WI38 (cell line): ENCODE results near the gene PRR15L.
"Not testable (repeated sequence)": the region's sequence is repeated elsewhere in the genome, so short reads cannot be mapped to it uniquely, and the experiment has no call there.

Experiments
- H3K4me3 ChIP-seq: 2 replicates; pipeline ENCODE4 v1.5.1; 2011; ENCODE audit warnings: low read depth, mild to moderate bottlenecking, control low read depth, low read length
- TF ChIP-seq, protein P1 (sequence below): IDR thresholded peaks from 2 replicates; pipeline ENCODE4 v1.5.1; 2012; ENCODE audit warnings: low read depth, mild to moderate bottlenecking, control low read depth, low read length

Gene PRR15L

DNA sequence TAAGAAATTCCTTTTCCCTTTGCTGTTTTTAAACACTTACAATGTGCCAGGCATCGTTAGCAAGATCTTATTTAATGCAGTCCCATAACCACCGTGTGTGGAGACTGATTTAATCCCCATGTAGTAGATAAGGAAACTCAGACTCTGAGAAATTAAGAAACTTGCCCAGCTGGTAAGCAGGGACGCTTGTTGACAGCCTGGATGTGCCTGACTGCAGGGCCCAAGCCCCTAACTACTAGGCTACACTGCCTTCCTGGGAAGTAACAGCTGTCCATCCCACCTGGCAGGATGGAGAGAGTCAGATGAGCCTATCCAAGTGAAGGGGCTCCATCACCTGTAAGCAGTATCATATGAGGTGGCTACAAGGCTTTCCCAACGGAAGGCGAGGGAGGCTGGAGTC lies 36.3 kb upstream of the PRR15L start:
- TF ChIP-seq, protein P1, sequence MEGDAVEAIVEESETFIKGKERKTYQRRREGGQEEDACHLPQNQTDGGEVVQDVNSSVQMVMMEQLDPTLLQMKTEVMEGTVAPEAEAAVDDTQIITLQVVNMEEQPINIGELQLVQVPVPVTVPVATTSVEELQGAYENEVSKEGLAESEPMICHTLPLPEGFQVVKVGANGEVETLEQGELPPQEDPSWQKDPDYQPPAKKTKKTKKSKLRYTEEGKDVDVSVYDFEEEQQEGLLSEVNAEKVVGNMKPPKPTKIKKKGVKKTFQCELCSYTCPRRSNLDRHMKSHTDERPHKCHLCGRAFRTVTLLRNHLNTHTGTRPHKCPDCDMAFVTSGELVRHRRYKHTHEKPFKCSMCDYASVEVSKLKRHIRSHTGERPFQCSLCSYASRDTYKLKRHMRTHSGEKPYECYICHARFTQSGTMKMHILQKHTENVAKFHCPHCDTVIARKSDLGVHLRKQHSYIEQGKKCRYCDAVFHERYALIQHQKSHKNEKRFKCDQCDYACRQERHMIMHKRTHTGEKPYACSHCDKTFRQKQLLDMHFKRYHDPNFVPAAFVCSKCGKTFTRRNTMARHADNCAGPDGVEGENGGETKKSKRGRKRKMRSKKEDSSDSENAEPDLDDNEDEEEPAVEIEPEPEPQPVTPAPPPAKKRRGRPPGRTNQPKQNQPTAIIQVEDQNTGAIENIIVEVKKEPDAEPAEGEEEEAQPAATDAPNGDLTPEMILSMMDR, result no peak
- no peak overlapping the region for H3K4me3 ChIP-seq

DNA sequence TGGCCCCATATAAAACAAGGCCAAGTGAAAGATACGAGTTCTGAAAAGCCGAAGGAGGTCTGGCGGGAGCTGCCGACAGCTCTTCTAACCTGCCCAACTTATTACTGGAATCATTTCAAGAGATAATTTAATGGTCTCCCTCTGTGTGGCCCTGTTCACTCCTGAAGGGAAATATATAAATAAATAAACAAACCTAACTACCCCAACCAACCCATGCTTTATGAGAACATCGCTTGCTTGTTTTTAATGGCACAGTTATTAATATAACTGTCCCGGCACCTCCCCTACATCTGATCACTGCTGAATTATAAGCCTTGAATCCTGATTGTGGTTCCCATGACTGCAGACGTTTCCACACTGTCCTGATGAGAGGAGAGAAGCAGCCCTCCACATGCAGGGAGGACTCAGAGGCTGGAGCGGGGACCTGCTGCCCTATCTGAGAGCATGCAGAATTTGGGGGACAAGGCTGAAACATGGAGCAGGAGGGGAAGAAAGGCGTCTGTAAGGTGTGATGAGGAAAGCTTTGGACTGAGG lies 35.4 kb upstream of the PRR15L start:
- no peak overlapping the region for H3K4me3 ChIP-seq
- TF ChIP-seq, protein P1, result no peak

DNA sequence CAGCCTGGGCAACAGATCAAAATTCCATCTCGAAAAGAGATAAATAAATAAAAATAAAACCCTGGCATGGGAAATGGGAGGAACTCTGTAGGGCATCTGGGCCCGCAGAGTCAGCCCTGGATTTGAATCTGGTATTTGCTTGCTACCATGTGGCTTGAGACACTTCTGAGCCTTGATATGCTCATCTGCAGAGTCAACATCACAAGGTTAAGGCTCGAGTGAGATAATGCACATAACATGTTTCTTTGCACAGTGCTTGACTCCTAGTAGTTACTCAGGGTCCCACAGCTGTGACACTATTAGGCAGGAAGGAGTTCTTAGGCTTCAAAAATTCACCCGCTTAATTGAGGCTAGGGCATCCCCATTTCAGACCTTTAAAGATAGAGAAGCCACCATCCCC lies 34.5 kb upstream of the PRR15L start:
- TF ChIP-seq, protein P1, result no peak
- no peak overlapping the region for H3K4me3 ChIP-seq

DNA sequence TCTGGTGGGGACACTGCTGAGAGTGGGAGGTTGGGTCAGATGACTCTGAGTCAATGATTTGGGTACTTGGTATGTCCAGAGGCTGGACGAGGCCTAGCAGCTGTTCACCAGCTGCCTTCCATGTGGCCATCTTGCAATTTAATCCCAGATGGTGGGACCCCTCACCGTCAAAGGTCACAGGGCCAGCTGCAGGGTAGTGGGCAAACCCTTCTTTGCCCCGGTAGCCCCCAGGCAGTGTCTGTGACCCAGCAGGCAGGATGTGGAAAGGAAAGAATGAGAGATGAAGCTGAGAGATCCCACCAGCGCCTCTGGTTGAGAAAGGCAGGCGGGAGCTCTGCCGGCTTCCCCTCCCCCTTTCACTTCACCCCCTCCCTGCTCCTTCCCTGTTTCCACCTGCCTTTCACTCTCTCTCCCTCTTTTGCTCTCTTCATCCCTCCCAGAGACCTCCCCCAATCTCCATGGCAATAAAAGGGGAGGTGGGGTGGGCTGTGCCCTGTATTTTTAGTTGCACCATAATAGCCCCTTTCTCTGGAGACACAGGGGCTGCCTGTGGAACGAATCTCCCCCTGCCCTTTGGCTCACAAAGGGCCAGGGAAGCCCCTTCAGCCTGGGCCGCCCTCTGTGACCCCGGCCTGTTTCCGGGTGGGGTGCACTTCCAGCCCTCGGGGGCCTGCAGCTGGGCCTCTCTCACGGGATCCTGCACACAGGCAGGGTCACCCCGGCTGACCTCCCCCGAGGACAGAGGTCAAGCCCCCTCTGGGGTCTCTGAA lies 33.5 kb upstream of the PRR15L start:
- TF ChIP-seq, protein P1, result no peak
- H3K4me3 ChIP-seq, result no peak overlapping the region

DNA sequence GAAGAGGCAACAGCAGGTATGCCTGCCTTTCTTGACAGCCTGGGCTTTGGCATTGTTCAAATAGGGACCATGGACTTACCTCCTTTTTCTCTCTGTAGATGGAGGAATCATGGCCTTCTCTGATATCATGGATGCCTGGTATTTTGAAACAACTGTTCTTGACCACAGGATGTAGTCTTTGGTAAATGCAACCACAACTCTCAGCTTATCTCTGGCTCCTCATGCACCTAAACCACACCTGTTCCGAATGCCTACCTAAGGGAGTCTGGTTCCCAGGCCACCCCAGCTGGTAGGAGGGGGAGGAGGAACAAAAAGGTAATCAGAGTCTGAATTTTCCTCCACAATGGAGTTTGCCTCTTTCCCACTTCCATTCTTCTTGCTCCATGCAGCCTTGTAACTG lies 32.0 kb upstream of the PRR15L start:
- H3K4me3 ChIP-seq, result no peak overlapping the region
- TF ChIP-seq, protein P1, result no peak

DNA sequence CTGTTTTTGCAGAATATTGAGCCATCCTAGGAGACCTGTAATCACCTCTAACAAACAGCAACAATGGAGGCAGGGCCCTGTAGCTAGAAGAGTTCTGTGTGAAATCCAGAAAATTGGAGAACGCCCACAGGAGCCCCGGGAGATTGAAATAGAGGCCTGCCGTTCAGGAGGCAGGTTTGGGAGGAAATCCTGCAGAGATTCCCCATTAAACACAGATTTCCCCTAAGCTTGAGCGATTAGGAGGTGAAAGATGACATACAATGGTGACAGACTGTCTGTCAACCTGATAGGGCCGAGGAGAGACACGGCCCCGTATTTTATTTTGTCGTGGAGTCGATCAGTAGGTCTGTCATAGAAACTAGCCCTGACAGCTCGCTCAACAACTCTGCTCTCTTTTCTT lies 31.5 kb upstream of the PRR15L start:
- no peak overlapping the region for H3K4me3 ChIP-seq
- TF ChIP-seq, protein P1, result no peak

DNA sequence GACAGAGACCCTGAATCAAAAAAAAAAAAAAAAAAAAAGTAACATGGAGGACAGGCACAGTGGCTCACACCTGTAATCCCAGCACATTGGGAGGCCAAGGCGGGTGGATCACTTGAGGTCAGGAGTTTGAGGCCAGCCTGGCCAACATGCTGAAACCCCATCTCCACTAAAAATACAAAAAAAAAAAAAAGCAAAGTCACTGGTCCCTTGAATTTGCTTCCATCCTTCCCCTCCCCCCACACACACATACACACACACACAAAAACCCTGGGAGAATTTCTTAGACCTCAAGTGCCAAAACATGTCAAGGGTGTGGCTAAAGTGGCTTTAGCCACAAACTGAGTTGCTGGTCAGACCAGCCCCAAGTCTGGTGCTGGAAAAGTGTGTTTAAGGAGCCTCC lies 30.8 kb upstream of the PRR15L start:
- not testable (repeated sequence) for H3K4me3 ChIP-seq
